HG03521 (cell line): Measurements from ENCODE around the gene IL24.
"Not testable (repeated sequence)": the region's sequence is repeated elsewhere in the genome, so short reads cannot be mapped to it uniquely, and the experiment has no call there.

ENCODE experiments used
- ATAC-seq: cut with Tn5 transposase; IDR thresholded peaks from one replicate; pipeline ENCODE4 v1.9.1; 2021; ENCODE audit warnings: mild to moderate bottlenecking, moderate library complexity; ENCODE audit not compliant: unreplicated experiment

The IL24 gene

DNA sequence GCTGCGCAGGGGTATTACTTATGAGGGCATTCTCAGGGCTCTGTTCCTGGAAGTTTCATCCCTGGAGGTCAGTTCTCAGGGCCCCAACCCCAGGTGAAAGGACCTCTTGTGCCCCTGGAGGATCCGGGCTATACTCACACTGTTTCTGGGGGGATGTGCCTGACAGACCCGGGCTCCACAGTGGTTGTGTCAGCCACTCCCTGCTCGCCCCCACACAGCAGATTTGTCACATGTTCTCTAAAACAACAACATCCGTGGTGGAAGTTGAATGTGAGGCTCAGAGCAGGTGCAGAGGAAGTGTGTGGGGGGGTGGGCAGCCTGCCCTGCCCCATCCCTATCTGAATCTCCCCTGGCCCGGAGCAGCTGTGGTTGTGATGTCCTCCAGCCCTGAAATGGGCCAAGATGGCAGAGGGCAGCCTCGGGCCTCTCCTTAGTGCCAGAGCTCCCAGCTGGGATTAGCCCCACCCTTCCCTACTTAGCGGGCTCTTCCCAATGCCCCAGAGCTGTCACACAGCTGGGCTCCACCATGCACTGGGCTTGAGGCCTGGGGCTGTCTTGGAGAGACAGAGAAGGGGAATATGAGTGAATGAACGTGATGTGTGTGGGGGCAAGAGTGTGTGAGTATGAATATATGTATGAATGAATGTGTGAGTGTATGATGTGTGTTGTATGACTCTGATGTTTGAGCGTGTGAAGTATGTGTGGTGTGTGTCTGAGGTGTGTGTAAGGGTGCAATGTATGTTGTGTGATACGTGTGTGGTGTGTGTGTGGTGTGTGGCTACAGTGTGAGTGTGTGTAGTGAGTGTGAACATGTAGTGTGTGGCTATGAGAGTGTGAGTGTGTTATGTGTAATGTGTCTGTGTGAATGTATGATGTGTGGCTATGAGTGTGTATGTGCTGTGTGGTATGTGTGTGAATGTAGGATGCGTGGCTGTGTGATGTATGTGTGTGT, 26.0 kb downstream of the IL24 start:
- ATAC-seq, result peak; percentile 37

GRCh38 chr1:206923961-206924557, 26.8 kb downstream of the IL24 start:
- ATAC-seq, result not testable (repeated sequence)

DNA sequence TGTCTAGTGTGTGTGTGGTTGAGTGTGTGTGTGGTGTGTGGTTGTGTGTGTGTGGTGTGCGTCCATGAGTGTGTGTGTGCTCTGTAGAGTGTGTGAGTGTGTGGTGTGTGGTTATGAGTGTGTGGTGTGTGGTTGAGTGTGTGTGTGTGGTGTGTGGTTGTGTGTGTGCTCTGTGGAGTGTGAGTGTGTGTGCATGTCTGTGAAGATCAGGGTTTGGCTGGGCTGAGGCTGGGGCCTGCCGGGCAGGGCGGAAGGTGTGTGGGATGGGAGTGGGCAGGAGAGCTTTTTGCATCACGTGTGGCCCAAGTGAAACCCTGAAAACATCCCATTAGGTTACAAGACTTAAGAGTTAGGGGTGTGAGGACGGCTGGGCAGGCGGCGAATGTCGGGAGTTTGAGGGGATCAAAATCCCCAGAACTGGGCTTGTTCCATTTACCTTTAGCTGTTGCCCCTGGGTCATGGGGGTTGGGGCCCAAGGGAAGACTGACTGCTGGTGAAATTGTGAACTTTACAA, 27.4 kb downstream of the IL24 start:
- peak; percentile 23 for ATAC-seq

DNA sequence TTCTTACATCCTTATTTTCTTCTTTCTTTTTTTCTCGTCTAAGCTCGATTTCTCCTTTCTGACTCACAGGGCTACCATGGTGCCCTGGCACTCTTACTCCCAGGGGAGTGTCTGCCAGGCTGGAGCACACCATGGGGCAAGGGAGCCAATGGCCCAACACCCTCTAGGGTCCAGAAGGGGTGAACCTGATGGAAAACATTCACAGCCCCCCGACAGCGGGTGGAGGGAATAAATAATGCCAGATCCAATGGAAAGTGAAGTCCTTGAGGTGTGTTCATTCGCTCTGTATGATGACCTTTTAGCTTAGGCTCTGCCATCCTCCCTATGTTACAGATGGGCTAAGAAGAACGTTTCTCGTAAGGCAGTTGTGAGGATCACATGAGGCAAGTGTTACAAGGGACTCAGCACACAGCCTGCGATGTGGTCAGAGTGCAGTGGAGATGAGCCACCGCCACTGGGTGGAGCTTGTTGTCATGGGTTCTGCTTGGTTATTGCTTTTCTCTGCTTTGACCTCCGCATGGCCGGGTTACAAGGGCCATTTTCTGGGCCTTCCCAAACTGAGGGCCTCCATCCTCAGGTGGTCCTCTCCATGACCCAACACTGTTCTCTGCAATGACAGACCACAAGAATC, 28.0 kb downstream of the IL24 start:
- ATAC-seq, result peak; percentile 57

DNA sequence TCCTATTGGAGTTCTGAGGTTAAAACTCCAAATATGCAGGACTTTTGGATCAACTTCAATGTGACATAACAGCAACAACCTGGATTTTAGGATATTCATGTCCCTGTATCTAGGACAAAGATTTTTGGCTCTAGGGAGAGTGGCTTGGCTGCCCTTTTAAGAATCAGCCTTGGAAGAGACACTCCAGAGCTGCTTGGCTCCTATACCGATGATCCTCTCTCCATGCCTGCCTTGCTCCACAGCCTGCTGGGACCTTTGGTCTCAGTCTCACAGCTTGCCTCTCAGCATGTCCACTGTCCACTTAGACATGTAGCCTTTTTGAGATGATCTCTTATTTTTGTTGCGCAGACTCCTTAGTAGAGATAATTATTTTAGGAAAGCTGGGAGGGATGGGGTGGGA, 29.0 kb downstream of the IL24 start:
- ATAC-seq, result no peak

- no peak for ATAC-seq
Measured at GRCh38 chr1:206929524-206929923, 32.3 kb downstream of the IL24 start.

- ATAC-seq, result peak; percentile 52
Measured at GRCh38 chr1:206930210-206930798, 33.1 kb downstream of the IL24 start.

- no peak for ATAC-seq
Measured at GRCh38 chr1:206931709-206932108, 34.5 kb downstream of the IL24 start.

DNA sequence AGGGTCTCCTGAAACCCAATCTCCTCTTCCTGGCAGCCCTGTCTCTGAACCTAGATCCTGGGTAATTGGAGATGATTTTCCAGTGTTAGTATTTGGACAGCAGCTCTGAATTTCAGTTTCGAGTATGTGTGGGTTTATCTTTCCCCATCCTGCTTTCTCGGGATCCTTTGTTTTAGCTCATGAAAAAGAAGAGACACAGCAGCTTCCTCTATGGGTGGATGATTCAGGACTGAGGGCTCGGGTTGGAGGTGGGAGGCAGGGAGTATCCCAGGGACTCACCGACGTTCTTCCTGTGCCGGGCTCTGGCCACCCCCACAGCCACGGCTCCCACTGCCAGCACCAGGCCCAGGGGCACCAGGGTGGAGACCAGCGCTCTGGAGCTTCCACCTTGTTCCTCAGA, 34.9 kb downstream of the IL24 start:
- no peak for ATAC-seq

GRCh38 chr1:206933333-206933945, 36.2 kb downstream of the IL24 start:
- no peak for ATAC-seq

DNA sequence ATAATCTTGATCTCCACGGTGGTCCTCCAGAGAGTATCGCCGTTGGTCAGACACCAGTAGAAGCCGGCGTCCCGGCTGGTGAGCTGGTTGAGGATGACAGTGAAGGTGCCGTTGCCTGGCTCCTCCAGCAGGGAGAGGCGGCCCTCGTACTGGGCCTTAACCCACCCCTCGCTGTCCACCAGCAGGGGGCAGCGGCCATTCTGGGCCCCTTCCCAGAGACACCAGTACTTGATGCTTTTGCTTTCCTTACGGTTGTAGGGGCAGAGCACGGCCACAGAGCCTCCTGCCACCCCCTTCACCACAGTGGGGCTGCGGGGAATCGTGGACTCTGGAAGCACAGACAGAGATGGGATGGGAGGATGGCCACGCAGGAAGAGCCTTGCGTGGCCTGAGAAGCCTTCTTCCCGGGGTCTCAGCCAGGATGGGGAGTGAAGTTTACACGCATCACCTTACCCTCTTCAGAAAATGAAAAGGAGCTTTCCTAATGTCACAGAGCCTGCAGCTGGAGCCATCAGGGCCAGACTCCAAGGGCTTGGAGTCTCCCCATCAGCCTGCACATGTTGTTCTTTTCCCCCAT, 38.3 kb downstream of the IL24 start:
- no peak for ATAC-seq

DNA sequence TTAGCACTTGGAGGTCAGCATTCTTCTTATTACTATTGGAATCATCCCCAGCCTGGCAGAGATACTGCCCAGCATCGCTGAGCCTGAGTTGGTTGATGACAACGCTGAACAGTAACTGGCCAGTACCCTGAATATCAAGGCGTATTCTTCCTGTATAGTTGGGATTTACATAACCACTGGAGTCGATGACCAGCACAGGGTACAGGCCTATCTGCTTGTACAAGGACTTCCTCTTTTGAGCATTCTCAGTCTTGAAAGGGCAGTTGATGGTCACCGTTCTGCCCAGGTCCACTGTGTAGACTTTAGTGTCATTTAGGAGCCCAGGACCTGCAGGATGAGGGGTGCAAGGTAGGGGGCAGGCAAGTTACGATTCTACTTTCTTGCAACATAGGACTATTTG, 40.2 kb downstream of the IL24 start:
- ATAC-seq, result no peak

DNA sequence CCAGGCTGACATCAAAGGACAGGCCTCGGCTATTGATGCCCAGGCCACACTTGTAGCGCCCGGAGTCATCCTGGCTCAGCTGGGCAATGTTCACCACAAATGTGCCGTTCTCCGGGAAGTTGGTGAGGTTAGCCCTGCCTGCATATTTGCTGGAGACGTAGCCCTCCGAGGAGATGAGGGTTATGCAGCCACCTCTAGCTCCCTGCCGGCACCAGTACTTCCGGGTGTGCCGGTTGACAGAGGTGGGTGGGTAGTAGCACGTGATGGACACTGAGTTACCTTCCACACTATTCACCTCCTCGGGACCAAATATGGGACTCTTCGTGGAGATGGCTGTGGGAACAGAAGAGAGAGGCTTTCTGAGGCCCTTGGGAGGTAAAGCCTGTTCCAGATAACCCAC, 41.9 kb downstream of the IL24 start:
- no peak for ATAC-seq

GRCh38 chr1:206939841-206940587, 42.8 kb downstream of the IL24 start:
- ATAC-seq, result no peak

GRCh38 chr1:206940588-206940936, 43.3 kb downstream of the IL24 start:
- no peak for ATAC-seq

DNA sequence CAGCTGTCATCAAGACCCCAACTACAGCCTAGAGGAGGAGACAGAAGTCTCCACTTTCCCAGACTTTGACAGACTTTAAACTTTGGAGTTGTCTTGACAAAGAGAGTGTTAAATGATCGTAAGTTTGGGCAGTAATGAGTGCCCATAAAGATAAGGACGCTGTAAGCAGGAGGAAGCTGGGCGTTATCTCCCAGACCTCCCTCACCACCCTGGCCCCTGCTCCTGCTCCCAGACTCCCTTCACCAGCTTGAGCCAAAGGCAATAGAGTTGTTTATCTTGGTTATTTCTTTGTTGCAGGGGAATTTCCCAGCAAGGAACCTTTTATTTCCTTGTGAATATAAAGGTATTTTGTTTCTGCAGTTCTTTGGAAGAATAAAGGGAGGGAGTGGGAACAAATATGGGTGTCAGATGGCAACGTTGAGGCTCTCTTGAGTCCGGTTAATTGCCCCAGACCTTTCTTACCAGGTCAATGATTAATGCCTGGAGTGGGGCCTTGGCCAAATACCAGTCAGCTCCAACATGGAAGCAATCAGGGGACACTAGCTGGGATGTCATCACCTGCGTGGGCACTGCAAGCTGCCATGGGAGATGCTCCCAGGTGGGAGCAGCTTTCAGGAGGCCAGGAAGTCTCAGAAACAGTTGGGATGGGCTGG, 44.6 kb downstream of the IL24 start:
- ATAC-seq, result no peak

GRCh38 chr1:206944703-206945102, 47.5 kb downstream of the IL24 start:
- ATAC-seq, result no peak

- no peak for ATAC-seq
Measured at GRCh38 chr1:206945779-206946178, 48.5 kb downstream of the IL24 start.

- ATAC-seq, result no peak
Measured at GRCh38 chr1:206946261-206946660, 49.0 kb downstream of the IL24 start, which contains the start of gene PIGR. TSS of gene PIGR (minus strand) at chr1:206946466. CDS start at chr1:206940531, 5,935 bp downstream.
